Coronary artery (tissue), 2 donors: Measurements from ENCODE around the gene SNAPC3.
"Not testable (repeated sequence)": the region's sequence is repeated elsewhere in the genome, so short reads cannot be mapped to it uniquely, and the experiment has no call there.

Experiments
- DNase-seq: peaks from one replicate; pipeline ENCODE4 v3.0.0-alpha.2; 2017; ENCODE audit warnings: low spot score
- H3K27ac ChIP-seq, 2 donors: fragments of 200-600 bp; sonication (generic); one replicate each; pipeline ENCODE4 v1.5.1; 2016 to 2019
- H3K4me3 ChIP-seq: fragments of 200-600 bp; sonication (generic); 2 replicates; pipeline ENCODE4 v1.5.1; 2016; ENCODE audit warnings: mild to moderate bottlenecking, moderate library complexity
- TF ChIP-seq, protein P1 (sequence below): fragments of 200-600 bp; sonication (generic); IDR thresholded peaks from one replicate; pipeline ENCODE4 v1.5.1; 2019; ENCODE audit warnings: antibody characterized with exemption

Gene SNAPC3

DNA sequence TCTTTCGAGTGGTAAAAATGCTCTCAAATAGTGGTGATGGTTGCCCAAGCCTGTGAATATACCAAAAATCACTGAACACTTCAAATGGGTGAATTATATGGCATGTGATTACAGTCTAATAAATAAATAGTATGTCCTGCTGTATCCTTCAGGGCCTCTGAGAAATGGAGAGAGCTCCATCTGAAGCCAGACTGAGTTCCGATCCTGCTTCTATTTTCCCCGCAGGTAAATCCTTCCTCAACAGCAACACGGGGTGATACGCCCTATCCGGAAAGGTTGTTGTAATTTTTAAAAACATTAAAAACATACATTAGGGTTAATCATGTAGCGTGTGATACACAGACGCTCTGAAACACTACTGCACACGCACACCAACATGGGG, 695 bp upstream of the SNAPC3 start:
- TF ChIP-seq, protein P1, sequence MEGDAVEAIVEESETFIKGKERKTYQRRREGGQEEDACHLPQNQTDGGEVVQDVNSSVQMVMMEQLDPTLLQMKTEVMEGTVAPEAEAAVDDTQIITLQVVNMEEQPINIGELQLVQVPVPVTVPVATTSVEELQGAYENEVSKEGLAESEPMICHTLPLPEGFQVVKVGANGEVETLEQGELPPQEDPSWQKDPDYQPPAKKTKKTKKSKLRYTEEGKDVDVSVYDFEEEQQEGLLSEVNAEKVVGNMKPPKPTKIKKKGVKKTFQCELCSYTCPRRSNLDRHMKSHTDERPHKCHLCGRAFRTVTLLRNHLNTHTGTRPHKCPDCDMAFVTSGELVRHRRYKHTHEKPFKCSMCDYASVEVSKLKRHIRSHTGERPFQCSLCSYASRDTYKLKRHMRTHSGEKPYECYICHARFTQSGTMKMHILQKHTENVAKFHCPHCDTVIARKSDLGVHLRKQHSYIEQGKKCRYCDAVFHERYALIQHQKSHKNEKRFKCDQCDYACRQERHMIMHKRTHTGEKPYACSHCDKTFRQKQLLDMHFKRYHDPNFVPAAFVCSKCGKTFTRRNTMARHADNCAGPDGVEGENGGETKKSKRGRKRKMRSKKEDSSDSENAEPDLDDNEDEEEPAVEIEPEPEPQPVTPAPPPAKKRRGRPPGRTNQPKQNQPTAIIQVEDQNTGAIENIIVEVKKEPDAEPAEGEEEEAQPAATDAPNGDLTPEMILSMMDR, result no peak
- Histone ChIP-seq H3K4me3 (peak overlapping the region; percentile 88), H3K27ac (peak overlapping the region; percentile 89 to 92)
- DNase-seq, result no peak

- no peak for DNase-seq
- peak overlapping the region; percentile 88 for H3K4me3 ChIP-seq
- TF ChIP-seq, protein P1, result no peak
- H3K27ac ChIP-seq, result peak overlapping the region; percentile 89 to 92
Observed at GRCh38 chr9:15423231-15423985, 732 bp downstream of the SNAPC3 start.

- DNase-seq, result no peak
- Histone ChIP-seq H3K4me3 (no peak overlapping the region), H3K27ac (no peak overlapping the region)
- TF ChIP-seq, protein P1, result no peak
Observed at GRCh38 chr9:15426019-15426418, 3.3 kb downstream of the SNAPC3 start.

- not testable (repeated sequence) for H3K4me3 ChIP-seq, H3K27ac ChIP-seq, DNase-seq
Observed at GRCh38 chr9:15427702-15428101, 5.0 kb downstream of the SNAPC3 start.

- no peak overlapping the region for H3K27ac ChIP-seq
- no peak for DNase-seq
Observed at GRCh38 chr9:15430920-15431844, 8.5 kb downstream of the SNAPC3 start.

GRCh38 chr9:15433191-15433590, 10.5 kb downstream of the SNAPC3 start:
- H3K4me3 ChIP-seq, result no peak overlapping the region
- H3K27ac ChIP-seq, result no peak overlapping the region
- TF ChIP-seq, protein P1, result no peak
- DNase-seq, result no peak

More at GRCh38 chr9:15430920-15431844, 8.5 kb downstream of the SNAPC3 start:
- TF ChIP-seq, protein P1, result no peak
- H3K4me3 ChIP-seq, result no peak overlapping the region

DNA sequence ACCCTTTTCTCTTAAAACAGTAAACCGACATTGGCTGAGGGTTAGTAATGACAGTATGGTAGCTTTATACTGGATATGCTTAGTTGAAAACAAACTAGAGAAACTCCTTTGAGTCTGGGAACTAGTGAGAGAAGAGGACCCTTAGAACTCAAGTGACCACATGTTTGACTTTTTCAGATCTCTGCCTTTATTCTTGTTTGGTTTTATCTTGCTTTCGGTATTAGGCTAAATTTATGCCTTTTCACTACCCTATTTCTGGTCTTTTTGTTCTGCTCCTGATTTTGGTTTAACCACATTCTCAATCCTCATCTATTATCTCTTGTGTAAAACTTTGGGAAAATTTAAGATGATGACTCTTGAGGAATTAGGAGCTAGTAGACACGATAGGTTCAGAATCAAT, 11.0 kb downstream of the SNAPC3 start:
- Histone ChIP-seq H3K4me3 (no peak overlapping the region), H3K27ac (no peak overlapping the region)
- DNase-seq, result no peak
- TF ChIP-seq, protein P1, result no peak
